Karpas-422 (cell line): ENCODE data around the gene AGMAT. TPM values are rescaled to one million over a fixed set of nuclear protein-coding genes. Genes with fewer than 3 reads are reported as not detected.

Experiments
- DNase-seq: peaks from one replicate; pipeline ENCODE4 v3.0.0-alpha.2; 2015
- H2AFZ ChIP-seq: fragments of 200-600 bp; sonication (generic); 2 replicates; pipeline ENCODE4 v1.6.1; 2014; ENCODE audit warnings: antibody characterized with exemption, low read length, mixed read lengths
- H3K27ac ChIP-seq: fragments of 200-600 bp; sonication (generic); 2 replicates; pipeline ENCODE4 v1.5.1; 2014; ENCODE audit warnings: mild to moderate bottlenecking, low read length, moderate library complexity
- H3K27me3 ChIP-seq: fragments of 200-600 bp; sonication (generic); 2 replicates; pipeline ENCODE4 v1.6.1; 2014; ENCODE audit warnings: low read length, mixed read lengths
- H3K36me3 ChIP-seq: fragments of 200-600 bp; sonication (generic); 2 replicates; pipeline ENCODE4 v1.6.1; 2014; ENCODE audit warnings: low read length, mixed read lengths; ENCODE audit not compliant: insufficient read depth
- H3K4me1 ChIP-seq: fragments of 200-600 bp; sonication (generic); 2 replicates; pipeline ENCODE4 v1.6.1; 2014; ENCODE audit warnings: mild to moderate bottlenecking, low read length, mixed read lengths
- H3K4me2 ChIP-seq: fragments of 200-600 bp; sonication (generic); 2 replicates; pipeline ENCODE4 v1.6.1; 2014; ENCODE audit warnings: low read length, low read depth, mild to moderate bottlenecking; ENCODE audit not compliant: poor library complexity, severe bottlenecking
- H3K4me3 ChIP-seq: fragments of 200-600 bp; sonication (generic); 2 replicates; pipeline ENCODE4 v1.5.1; 2014; ENCODE audit warnings: mild to moderate bottlenecking, antibody characterized with exemption, low read length, mixed read lengths
- H3K79me2 ChIP-seq: fragments of 200-600 bp; sonication (generic); 2 replicates; pipeline ENCODE4 v1.6.1; 2014; ENCODE audit warnings: mild to moderate bottlenecking, low read length, mixed read lengths
- H3K9ac ChIP-seq: fragments of 200-600 bp; sonication (generic); 2 replicates; pipeline ENCODE4 v1.6.0; 2014; ENCODE audit warnings: low read length
- H3K9me2 ChIP-seq: fragments of 200-600 bp; sonication (generic), shearing (Covaris generic); replicated peaks from 2 replicates; pipeline ENCODE4 v1.6.0; 2014; ENCODE audit warnings: mild to moderate bottlenecking, low read length, moderate library complexity; ENCODE audit not compliant: insufficient read depth
- H3K9me3 ChIP-seq: fragments of 300-700, 200-600 bp; sonication (generic); 2 replicates; pipeline ENCODE4 v1.6.1; 2014; ENCODE audit warnings: low read length, mixed read lengths
- H4K20me1 ChIP-seq: fragments of 200-600 bp; sonication (generic); 2 replicates; pipeline ENCODE4 v1.6.1; 2014; ENCODE audit warnings: mild to moderate bottlenecking, antibody characterized with exemption, low read length, low read depth; ENCODE audit not compliant: insufficient read depth
- total RNA-seq: library from RNA; depleted of rRNA; stranded (reverse); fragments of >200 nt; shearing (Covaris generic); gene quantifications from 2 replicates; pipeline ENCODE4 v1.2.3, GENCODE V29; 2014; ENCODE audit warnings: low replicate concordance

AGMAT gene
- total RNA-seq, 1 experiment from 2014 or later, result 3.3 TPM

DNA sequence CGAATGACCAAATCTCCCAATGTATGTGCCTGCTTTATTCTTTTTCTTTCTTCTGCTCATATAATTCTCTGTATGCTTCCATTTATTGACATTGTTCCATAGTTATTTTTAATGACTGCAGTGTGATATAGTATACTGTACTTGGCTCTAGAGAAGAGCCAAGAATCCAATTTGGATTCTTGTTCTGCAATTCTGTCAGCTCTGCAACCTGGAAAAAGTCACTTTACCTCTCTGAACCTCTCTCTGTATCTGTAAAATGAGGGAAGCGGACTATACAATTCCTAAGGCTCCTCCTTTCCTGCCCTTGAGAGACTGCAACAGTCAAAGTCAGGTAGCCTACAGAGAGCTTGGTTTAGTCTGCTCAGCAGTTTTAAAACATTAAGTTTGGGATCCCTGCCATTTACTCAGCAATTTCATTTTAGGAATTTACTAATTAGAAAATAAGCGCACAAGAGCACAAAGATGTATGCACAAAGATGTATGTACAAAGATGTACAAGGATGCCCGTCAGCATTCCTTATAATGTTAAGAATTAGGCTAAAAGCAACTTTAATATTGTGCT is 43.5 kb downstream of the AGMAT start:
- H3K79me2 ChIP-seq, result no peaks in the 10 kb centered on the region
- H3K4me2 ChIP-seq, result no peak overlapping the region
- no peak overlapping the region for H3K27ac ChIP-seq
- no peak overlapping the region for H3K9ac ChIP-seq
- H3K9me2 ChIP-seq, result no peaks in the 10 kb centered on the region
- no peaks in the 10 kb centered on the region for H3K27me3 ChIP-seq
- no peaks in the 10 kb centered on the region for H4K20me1 ChIP-seq
- H2AFZ ChIP-seq, result no peak overlapping the region
- no peaks in the 10 kb centered on the region for H3K4me1 ChIP-seq
- DNase-seq, result no peak
- H3K9me3 ChIP-seq, result no peaks in the 10 kb centered on the region
- H3K36me3 ChIP-seq, result peaks cover 28% of the 10 kb centered on the region; the same call in 1 of the 2 replicates
- no peak overlapping the region for H3K4me3 ChIP-seq

DNA sequence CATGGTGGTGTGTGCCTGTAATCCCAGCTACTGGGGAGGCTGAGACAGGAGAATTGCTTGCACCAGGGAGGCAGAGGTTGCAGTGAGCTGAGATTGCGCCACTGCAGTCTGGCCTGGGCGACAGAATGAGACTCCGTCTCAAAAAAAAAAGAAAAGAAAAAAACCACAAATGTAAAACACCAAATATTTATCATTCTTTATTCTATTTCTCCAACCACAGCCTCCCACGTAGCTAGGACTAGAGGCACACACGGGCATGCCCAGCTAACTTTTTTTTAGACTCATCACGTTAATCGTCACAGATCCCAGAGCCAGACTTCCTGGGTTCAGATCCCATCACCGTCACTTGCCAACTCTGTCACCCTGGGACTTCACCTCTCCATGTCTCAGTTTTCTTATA is 44.7 kb downstream of the AGMAT start:
- no peak overlapping the region for H3K9ac ChIP-seq
- H3K4me1 ChIP-seq, result no peaks in the 10 kb centered on the region
- no peaks in the 10 kb centered on the region for H4K20me1 ChIP-seq
- H3K27me3 ChIP-seq, result no peaks in the 10 kb centered on the region
- no peak overlapping the region for H3K4me3 ChIP-seq
- DNase-seq, result no peak
- peaks cover 24% of the 10 kb centered on the region; the same call in 1 of the 2 replicates for H3K36me3 ChIP-seq
- H3K27ac ChIP-seq, result no peak overlapping the region
- H3K9me2 ChIP-seq, result no peaks in the 10 kb centered on the region
- H3K4me2 ChIP-seq, result no peak overlapping the region
- no peaks in the 10 kb centered on the region for H3K79me2 ChIP-seq
- H2AFZ ChIP-seq, result no peak overlapping the region
- H3K9me3 ChIP-seq, result no peaks in the 10 kb centered on the region

- Histone ChIP-seq H3K4me2 (no peak overlapping the region), H3K27ac (no peak overlapping the region), H3K27me3 (no peaks in the 10 kb centered on the region), H3K9me2 (no peaks in the 10 kb centered on the region), H3K9me3 (no peaks in the 10 kb centered on the region), H3K9ac (no peak overlapping the region), H3K4me3 (no peak overlapping the region), H4K20me1 (no peaks in the 10 kb centered on the region), H3K4me1 (no peaks in the 10 kb centered on the region), H3K79me2 (no peaks in the 10 kb centered on the region), H3K36me3 (peaks cover 14% of the 10 kb centered on the region; the same call in 1 of the 2 replicates), H2AFZ (no peak overlapping the region)
- DNase-seq, result no peak
Measured at GRCh38 chr1:15538771-15539170, 46.1 kb downstream of the AGMAT start.

- Histone ChIP-seq H3K27ac (no peak overlapping the region), H3K79me2 (peaks cover 39% of the 10 kb centered on the region), H3K9me3 (no peaks in the 10 kb centered on the region), H3K4me3 (no peak overlapping the region), H3K36me3 (peaks cover 8% of the 10 kb centered on the region; the same call in 1 of the 2 replicates), H4K20me1 (no peaks in the 10 kb centered on the region), H2AFZ (no peak overlapping the region), H3K4me1 (peaks cover 11% of the 10 kb centered on the region), H3K9me2 (no peaks in the 10 kb centered on the region), H3K27me3 (no peaks in the 10 kb centered on the region), H3K9ac (no peak overlapping the region), H3K4me2 (no peak overlapping the region)
- no peak for DNase-seq
Measured at GRCh38 chr1:15531682-15532081, 53.2 kb downstream of the AGMAT start.

- Histone ChIP-seq H3K79me2 (peaks cover 39% of the 10 kb centered on the region), H3K9me3 (no peaks in the 10 kb centered on the region), H3K9me2 (no peaks in the 10 kb centered on the region), H2AFZ (no peak overlapping the region), H3K36me3 (peaks cover 5% of the 10 kb centered on the region; the same call in 1 of the 2 replicates), H3K27ac (no peak overlapping the region), H3K4me1 (peaks cover 12% of the 10 kb centered on the region), H3K4me3 (no peak overlapping the region), H3K4me2 (no peak overlapping the region), H4K20me1 (no peaks in the 10 kb centered on the region), H3K9ac (no peak overlapping the region), H3K27me3 (no peaks in the 10 kb centered on the region)
- DNase-seq, result no peak
Measured at GRCh38 chr1:15531003-15531402, 53.8 kb downstream of the AGMAT start.

- peak; percentile 100 for DNase-seq
- Histone ChIP-seq H3K27ac (peak within 1 kb of the TSS; percentile 68), H2AFZ (peak within 1 kb of the TSS; percentile 59), H4K20me1 (no peaks in the 10 kb centered on the region), H3K27me3 (no peaks in the 10 kb centered on the region), H3K36me3 (peaks cover 5% of the 10 kb centered on the region; the same call in 1 of the 2 replicates), H3K79me2 (peaks cover 58% of the 10 kb centered on the region), H3K9me2 (no peaks in the 10 kb centered on the region), H3K4me2 (peak within 1 kb of the TSS; percentile 96), H3K9ac (peak within 1 kb of the TSS; percentile 92), H3K4me3 (peak within 1 kb of the TSS; percentile 88), H3K4me1 (peaks cover 35% of the 10 kb centered on the region), H3K9me3 (no peaks in the 10 kb centered on the region)
Measured at GRCh38 chr1:15526490-15527339, 58.1 kb downstream of the AGMAT start, which contains the start of gene DNAJC16. TSS of gene DNAJC16 (plus strand) at chr1:15526848. CDS start at chr1:15529106, 2,258 bp downstream.

GRCh38 chr1:15526021-15526489 is 58.8 kb downstream of the AGMAT start:
- Histone ChIP-seq H3K9me2 (no peaks in the 10 kb centered on the region), H3K79me2 (peaks cover 60% of the 10 kb centered on the region), H4K20me1 (no peaks in the 10 kb centered on the region), H3K27me3 (no peaks in the 10 kb centered on the region), H3K9me3 (no peaks in the 10 kb centered on the region), H3K27ac (peak overlapping the region; percentile 68), H3K4me1 (peaks cover 36% of the 10 kb centered on the region), H3K9ac (peak overlapping the region; percentile 80), H3K36me3 (peaks cover 1% of the 10 kb centered on the region; the same call in 1 of the 2 replicates), H3K4me3 (peak overlapping the region; percentile 88), H3K4me2 (peak overlapping the region; percentile 96), H2AFZ (peak overlapping the region; percentile 59; the same call in 1 of the 2 replicates)
- peak; percentile 61 for DNase-seq
